ENCODE measurements around the gene SLC22A15.
A peak's percentile ranks its signal among the peaks of the same experiment; 100 is the strongest.
"Not testable (repeated sequence)": the region's sequence is repeated elsewhere in the genome, so short reads cannot be mapped to it uniquely, and the experiment has no call there.

The SLC22A15 gene

GRCh38 chr1:115976062-115976920 lies at the start of gene SLC22A15:
SLC22A15 (plus strand) TSS chr1:115976513; CDS start chr1:115976628, 115 bp downstream.
- DNase-seq = peak; percentile 56

GRCh38 chr1:115927971-115928370 lies 48.3 kb upstream of the SLC22A15 start:
- no peak for DNase-seq

- no peak for DNase-seq
Measured at GRCh38 chr1:115929881-115930280, 46.4 kb upstream of the SLC22A15 start.

- no peak for DNase-seq
Measured at GRCh38 chr1:115933625-115934024, 42.7 kb upstream of the SLC22A15 start.

GRCh38 chr1:115939455-115939854 lies 36.9 kb upstream of the SLC22A15 start:
- DNase-seq = no peak

GRCh38 chr1:115946116-115946515 lies 30.2 kb upstream of the SLC22A15 start:
- no peak for DNase-seq

GRCh38 chr1:115949156-115949555 lies 27.2 kb upstream of the SLC22A15 start:
- no peak for DNase-seq

GRCh38 chr1:115951560-115951959 lies 24.8 kb upstream of the SLC22A15 start:
- no peak for DNase-seq

- no peak for DNase-seq
Measured at GRCh38 chr1:115952547-115952946, 23.8 kb upstream of the SLC22A15 start.

GRCh38 chr1:115953180-115953579 lies 23.1 kb upstream of the SLC22A15 start:
- no peak for DNase-seq

- no peak for DNase-seq
Measured at GRCh38 chr1:115954684-115955083, 21.6 kb upstream of the SLC22A15 start.

- DNase-seq = no peak
Measured at GRCh38 chr1:115955228-115955627, 21.1 kb upstream of the SLC22A15 start.

- no peak for DNase-seq
Measured at GRCh38 chr1:115958866-115959265, 17.4 kb upstream of the SLC22A15 start.

GRCh38 chr1:115969509-115969908 lies 6.8 kb upstream of the SLC22A15 start:
- DNase-seq = no peak

GRCh38 chr1:115971778-115972177 lies 4.5 kb upstream of the SLC22A15 start:
- not testable (repeated sequence) for DNase-seq

GRCh38 chr1:115973154-115973553 lies 3.2 kb upstream of the SLC22A15 start:
- DNase-seq = no peak

- DNase-seq = no peak
Measured at GRCh38 chr1:115975569-115976061, 698 bp upstream of the SLC22A15 start.

GRCh38 chr1:115976921-115977498 lies 697 bp downstream of the SLC22A15 start:
- no peak for DNase-seq

- DNase-seq = no peak
Measured at GRCh38 chr1:115977499-115978258, 1.4 kb downstream of the SLC22A15 start.

GRCh38 chr1:115978292-115978941 lies 2.1 kb downstream of the SLC22A15 start:
- DNase-seq = no peak

GRCh38 chr1:115980156-115980555 lies 3.8 kb downstream of the SLC22A15 start:
- DNase-seq = no peak

GRCh38 chr1:115980998-115981993 lies 5.0 kb downstream of the SLC22A15 start:
- no peak for DNase-seq
